ENCODE data around the gene SKA3.

DNA sequence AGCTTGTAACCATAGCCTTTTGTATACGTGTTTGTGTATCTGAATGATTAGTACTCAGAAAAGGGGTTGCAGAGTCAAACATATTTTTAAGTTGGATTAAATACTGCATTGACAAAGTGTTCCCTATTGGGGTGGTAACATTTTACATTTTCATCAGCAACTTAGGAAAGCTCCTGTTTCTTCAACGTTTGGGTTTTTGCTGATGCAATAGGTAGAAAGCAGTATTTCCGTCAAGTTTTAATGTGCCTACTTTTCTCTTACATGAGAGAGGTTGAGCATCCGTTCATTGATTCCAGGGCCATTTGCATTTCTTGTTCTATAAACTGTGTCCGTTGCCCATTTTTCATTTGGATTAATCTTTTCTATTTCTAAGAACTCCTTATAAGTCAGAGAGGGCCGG is 56.2 kb downstream of the SKA3 start:
- TF ChIP-seq, protein P1, sequence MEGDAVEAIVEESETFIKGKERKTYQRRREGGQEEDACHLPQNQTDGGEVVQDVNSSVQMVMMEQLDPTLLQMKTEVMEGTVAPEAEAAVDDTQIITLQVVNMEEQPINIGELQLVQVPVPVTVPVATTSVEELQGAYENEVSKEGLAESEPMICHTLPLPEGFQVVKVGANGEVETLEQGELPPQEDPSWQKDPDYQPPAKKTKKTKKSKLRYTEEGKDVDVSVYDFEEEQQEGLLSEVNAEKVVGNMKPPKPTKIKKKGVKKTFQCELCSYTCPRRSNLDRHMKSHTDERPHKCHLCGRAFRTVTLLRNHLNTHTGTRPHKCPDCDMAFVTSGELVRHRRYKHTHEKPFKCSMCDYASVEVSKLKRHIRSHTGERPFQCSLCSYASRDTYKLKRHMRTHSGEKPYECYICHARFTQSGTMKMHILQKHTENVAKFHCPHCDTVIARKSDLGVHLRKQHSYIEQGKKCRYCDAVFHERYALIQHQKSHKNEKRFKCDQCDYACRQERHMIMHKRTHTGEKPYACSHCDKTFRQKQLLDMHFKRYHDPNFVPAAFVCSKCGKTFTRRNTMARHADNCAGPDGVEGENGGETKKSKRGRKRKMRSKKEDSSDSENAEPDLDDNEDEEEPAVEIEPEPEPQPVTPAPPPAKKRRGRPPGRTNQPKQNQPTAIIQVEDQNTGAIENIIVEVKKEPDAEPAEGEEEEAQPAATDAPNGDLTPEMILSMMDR (conservative IDR thresholded peaks at IDR 0.05; ENCODE audit: low read depth, low read length) = no peak
- no peak for TF ChIP-seq EZH2 (IDR thresholded peaks at IDR 0.05; ENCODE audit: borderline replicate concordance, low read depth, low read length, poor library complexity, severe bottlenecking)
